GM21390 (cell line): ENCODE measurements around the gene HTR1D.

Experiments used
- ATAC-seq: cut with Tn5 transposase; IDR thresholded peaks from one replicate; pipeline ENCODE4 v1.9.1; 2021; ENCODE audit not compliant: unreplicated experiment

The HTR1D gene

DNA sequence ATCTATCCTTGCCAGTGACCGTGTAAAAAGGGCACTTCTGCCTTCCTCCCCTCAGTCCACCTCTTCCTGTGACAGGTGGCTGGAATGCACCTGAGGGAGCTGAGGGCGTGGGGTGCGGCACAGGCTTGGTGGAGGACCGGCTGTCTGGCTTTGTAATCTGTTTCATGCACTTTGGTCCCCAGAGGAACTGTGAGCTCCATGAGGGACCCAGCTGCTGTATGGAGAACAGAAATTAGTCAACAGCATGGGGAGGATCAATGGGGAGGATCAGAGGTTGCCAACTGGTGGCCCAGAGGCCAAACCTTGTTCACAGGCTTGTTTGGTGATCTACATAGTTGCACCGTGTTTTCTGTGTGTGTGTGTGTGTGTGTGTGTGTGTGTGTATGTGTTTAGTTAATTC, 29.7 kb downstream of the HTR1D start:
- no peak for ATAC-seq

DNA sequence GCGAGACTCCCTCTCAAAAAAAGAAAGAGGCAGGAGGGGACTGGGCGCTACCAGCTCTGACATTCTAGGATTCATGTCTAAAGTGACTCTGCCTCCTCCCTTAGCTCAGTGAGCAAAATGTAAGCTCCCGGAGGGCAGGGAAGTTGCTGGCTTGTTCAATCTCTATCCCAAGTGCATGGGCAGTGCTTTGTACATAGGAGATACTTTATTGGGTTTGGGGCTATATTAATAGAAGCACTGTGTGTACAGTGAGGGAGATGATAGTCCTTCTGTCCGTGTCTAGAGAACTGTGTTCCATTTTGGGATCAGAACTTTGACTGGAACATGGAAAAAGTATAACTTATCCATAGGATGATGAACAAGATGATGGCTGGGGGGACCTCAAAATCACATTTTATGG, 31.9 kb downstream of the HTR1D start:
- no peak for ATAC-seq

DNA sequence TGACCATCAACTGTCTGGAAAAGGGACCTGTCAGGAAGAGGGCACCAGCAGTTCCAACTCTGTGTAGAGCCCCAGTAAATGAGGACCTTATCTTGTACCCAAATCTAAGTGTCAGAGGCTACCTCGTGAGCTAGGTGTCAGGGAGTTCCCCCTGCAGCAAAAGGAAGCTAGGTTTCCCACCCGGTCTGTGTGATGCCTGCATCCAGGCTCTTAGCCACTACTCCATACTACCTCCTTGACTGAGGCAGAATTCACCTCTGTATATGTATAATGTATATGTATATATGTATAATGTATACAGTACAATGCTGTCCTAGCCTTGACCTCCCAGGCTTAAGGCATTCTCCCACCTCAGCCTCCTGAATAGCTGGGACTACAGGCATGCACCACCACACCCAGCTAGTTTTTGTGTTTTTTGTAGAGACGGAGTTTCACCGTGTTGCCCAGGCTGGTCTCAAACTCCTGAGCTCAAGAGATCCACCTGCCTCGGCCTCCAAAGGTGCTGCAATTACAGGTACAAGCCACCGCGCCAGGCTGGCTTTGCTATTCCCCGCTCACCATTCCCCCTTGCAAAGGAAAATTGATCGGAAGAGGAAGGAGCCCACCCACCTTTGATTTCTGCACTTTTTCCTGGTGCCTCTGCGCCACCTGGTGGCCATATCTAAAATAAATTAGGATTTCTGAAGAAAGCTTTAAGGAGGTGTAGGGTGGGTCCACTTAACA, 32.9 kb downstream of the HTR1D start:
- ATAC-seq, result no peak

DNA sequence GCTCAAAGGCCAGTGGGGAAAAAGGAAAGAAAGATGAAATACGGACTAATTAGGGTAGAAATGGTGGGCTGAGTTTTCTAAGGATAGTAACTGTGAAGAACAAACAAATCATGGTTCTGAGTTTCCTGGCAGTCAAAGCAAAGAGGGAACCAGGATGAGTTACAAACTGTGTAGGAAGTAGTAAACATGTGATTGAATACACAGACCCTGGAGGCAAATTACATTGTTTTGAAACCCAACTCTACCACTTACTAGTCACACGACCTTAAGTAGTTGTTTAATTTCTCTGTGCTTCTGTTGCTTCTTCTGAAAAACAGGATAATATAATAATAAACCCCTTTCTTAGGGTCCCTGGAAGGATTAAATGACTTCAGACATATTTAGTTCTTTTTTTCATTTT, 37.4 kb downstream of the HTR1D start:
- no peak for ATAC-seq

DNA sequence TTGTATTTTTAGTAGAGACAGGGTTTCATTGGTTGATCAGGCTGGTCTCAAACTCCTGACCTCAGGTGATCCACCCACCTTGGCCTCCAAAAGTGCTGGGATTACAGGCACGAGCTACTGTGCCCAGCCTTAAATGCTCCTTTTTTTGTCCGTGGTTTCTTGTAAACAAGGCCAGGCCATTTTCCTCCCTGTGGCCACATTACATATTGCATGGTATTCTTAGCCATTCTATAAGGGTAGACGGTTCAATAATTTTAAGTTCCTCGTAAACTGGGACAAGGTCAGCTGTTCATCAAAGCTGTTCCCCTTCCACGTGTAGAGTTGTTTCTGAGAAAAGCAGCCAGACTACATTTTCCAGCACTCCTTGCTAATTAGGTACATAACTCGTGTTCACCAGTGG, 38.4 kb downstream of the HTR1D start:
- ATAC-seq, result no peak

DNA sequence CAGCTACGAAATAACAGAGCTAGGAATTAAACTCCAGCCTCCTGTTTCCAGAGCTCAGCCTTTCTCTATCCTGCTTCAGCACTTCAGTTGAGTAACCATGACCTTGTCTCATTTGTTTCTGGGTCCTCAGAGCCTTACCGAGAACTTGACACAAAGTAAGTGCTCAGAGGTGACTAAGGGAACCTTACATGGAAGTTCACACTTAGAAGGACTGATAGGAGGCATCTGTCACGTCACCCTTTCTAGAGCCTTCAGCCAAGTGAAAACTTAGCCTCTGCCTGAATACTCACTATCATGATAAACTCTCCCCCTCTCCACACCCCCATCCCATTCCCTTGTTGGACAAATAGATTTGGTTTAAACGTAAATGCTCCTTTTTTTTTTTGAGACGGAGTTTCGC, 38.9 kb downstream of the HTR1D start:
- no peak for ATAC-seq

DNA sequence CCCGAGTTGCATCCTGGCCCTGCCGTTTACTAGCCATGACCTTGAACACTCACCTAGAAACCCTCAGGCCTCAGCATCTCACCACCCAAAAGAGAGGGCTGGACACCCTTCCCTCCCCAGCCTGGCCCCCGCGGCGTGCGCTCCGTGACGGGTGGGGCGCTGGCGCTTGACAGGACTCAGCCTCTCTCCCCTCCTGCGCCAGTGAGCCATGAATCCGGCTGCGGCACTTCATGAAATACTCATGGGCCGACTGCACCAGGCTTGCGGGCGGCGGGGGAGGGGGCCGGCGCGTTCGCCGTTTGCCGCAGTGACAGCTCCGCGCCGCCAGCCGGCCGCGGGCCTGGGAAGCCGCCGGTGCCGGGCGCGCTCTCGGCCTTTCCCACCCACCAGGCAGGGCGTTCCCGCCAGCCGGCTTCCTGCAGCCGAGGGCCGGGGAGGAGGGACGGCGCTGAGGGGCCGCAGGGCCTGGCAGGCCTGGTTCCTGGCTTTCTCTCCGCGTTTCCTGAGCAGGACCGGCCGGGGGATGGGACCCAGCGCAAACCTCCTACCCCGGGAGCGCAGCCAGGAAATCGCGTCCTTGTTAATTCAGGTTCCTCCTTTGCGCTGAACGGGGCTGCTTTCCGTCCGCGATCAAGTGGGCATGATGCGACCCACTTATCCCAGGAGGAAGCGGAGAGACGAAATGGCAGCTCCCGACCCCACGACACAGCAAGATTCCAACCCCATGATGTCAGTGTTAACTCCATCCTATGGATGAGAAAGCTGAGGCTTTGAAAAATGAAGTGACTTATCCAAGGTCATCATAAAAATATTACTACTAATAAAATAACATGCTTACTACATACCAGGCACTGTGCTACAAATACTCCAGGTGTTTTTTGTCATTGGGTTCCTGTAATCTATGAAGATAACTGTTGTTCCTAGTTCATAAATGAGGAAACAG, 39.6 kb downstream of the HTR1D start:
- ATAC-seq, result peak; percentile 77

DNA sequence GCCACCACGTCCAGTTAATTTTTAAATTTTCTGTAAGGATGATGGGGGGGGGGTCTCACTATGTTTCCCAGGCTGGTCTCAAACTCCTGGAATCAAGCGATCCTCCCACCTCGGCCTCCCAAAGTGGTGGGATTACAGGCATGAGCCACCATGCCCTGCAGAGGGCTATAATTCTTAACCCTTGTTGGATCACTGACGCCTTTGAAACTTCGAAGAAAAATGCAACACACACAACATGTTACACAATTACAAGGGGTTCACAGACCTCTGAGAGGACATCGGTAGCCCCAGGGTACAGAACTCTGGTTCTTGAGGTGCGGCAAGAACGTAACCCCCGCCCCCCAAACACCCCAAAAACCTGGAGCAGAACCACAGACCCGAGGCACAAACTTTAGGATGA, 40.3 kb downstream of the HTR1D start:
- no peak for ATAC-seq

DNA sequence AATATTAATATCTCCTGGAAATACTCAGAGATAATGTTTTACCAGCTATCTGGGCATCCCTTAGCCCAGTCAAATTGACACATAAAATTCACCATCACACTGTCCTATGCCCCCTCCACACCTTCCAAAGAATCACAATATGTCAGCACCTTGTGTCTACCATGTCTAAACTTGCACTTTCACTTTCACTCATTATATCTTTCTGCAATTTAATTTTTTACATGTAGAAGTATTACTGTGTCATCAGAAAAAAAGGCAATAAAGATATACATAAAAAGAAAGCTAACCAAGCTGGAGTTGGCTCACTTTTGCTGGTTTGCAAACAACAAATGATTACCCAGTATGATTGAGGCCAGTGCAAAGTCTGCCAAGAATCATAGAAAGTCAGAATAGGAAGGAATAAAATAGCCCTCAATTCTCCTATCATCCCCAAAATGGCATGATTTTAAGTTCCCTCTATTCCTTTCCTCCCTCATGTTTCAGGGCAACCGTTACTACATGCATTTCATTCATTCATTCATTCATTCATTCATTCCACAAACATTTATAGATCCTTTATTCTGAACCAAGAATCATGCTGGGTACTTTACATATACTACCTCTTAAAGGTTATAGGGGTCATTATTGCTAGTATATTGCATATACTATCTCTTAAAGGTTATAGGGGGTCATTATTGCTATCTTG, 42.7 kb downstream of the HTR1D start:
- no peak for ATAC-seq

DNA sequence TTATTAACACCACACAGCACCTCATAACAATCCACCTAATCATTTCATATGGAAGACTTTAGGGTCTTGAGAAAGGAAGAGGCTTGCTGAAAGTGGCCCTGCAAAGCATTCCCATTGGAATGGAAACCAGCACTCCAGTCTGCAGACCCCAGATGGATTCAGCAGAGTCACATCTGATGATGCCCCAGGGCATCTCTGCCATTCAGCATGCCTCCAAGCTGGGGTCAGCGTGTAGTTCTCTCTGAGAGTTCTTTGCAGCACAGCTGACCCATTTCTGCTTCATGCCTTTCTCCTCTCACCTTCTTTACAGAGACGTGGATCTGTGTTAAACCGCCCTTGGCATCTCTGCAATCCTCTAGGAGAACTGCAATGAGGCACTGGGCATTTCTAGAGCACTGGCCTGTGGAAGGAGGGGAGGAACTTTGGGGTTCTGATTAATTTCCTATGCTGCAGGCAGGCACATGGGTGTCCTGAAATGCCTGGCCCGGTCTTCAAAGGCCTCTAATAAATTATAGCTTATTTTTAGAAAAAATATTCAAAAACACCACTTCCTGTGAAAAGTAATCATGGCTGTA, 46.0 kb downstream of the HTR1D start:
- ATAC-seq, result no peak

DNA sequence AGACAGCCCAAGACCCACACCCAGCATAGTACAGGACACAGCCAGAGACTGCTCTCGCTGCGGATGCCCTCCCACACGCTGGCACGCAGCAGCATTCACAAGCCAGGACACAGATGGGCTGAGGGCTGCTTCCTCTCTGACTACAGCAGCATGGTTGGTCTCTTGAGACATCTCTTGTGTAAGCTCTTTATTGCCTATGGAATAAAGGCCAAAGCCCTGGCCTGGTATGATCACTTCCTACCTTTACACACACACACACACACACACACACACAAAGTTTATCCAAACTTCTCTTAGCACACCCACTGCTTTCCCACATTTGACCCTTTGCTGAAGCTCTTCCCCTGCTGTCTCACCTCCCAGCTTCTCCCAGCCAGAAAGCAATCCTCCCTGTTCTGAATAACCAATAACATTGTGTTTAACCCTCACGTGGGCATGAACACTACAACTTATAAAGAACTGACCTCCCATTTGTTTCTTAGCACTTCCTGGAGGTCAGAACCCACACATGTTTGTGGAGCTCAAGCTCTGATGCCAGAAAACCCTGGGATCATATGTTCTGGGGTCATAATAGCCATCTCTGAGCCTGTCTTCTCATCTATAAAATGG, 47.5 kb downstream of the HTR1D start:
- ATAC-seq, result no peak

DNA sequence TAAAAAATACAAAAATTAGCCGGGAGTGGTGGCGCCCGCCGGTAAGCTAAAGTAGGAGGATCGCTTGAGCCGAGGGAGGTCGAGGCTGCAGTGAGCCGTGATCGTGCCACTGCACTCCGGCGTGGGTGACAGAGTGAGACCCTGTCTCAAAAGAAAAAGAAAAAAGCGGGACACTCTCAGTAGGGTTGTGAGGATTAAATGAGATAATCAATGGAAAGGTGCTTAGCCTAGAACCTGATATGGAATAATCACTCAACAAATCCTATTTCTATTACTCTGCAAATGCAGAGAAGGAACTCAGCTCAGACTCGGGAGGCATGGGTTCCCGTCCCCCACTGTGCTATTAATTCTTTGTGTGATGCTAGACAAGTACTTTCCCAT, 48.1 kb downstream of the HTR1D start:
- no peak for ATAC-seq

DNA sequence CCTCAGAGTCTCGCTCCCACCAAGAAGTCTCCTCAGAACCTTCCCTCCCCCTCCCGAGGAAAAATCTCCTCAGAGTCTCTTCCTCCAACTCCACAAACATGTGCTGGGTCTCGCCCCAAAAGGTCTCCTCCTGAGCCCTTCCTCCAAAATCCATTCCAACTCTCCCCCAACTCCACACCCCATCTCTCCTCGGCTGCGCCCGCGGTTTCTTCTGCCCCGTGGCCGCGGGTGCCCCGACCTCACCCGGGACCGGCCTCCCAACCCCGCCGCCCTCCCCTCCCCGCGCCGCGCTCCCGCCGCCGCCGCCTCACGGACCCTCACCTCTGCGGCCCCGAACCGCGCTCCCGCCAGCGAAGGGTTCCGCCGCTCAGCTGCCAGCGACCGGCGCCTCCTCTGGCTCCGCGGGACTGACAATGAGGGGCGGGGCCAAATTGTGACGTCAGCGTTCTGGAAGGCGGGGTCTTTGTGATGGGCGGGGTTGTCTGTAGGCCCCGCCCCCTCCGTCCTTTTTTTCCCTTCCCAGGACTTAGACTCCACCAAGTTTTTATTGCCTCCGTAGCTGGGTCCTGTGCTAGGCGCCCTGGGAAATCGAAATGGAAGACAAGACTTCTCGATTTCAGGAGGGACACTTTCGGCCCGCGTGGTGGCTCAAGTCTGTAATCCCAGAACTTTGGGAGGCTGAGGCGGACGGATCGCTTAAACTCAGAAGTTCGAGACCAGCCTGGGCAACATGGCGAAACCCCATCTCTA, 48.7 kb downstream of the HTR1D start, which contains the start of gene LUZP1:
TSS of gene LUZP1 (minus strand) at position 412 of the 750 bp plus-strand sequence.
- peak; percentile 54 for ATAC-seq

DNA sequence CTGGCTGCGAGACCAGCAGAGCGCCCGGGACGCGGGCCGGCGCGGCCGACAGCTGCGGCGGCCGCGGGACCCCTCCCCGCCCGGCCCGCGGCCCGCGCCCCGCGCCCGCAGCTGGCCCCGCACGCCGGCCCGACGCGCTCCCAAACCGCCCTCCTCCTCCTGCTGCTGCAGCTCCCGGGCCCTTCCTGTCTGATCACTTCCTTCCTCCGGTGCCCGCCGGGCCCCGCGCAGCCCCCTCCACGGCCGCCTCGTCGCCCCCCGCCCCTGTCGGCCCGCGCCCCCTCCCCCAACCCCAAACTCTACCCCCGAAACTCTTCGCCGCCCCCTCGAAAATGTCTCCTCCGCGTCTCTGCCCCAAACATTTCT, 49.2 kb downstream of the HTR1D start:
- no peak for ATAC-seq

DNA sequence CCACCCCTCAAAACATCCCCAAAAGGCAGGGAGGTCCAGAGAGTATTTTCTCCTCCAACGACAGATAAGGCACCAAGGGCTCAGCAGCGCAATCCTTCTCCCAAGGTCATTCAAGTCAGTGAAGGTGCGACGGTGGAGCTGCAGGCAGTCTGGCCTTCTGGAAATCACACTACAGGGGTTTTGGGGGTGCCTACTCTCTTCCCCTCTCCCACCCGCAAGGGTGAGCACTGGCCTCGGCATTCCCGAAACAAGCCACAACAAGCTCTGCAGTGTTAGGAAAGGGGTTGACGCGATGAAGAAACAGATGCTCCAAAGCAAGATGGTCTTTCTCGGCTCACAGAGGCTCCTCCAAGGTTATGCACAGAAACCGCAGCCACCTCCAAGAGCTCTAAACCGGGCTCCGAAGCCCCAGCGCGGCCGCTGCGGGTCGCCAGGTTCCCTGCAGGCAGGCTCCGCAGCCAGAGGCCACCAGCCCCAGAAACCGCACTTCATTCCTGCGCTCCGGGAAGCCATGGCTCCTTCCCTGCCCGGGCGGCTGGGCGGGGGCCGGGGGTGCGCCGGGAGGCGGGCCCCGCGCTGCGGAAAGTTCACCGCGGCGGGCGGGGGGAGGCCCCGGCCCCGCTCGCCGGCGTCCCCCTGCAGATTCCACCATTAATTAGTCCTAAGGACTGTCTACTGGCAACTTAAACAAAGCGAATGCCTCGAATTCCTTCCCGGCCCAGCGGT, 49.8 kb downstream of the HTR1D start:
- ATAC-seq, result no peak

DNA sequence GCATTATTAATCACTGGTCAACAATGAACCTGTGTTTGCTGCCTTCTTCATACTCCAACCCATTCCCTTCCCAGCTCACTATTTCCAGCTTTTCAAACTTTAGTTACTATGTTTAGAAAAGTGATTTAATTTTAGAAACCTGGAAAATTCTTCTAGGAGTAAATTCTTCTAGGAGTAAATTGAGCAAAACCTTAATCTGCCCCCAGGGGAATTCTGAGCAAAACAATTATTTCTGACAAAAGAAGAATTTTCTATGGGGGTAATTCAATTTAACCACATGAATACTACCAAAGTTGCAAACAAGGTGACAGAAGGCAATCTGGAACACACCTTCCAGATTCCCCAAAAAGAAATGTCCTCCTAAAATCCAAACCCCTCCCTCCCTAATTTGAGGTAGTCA, 50.4 kb downstream of the HTR1D start:
- ATAC-seq, result no peak

DNA sequence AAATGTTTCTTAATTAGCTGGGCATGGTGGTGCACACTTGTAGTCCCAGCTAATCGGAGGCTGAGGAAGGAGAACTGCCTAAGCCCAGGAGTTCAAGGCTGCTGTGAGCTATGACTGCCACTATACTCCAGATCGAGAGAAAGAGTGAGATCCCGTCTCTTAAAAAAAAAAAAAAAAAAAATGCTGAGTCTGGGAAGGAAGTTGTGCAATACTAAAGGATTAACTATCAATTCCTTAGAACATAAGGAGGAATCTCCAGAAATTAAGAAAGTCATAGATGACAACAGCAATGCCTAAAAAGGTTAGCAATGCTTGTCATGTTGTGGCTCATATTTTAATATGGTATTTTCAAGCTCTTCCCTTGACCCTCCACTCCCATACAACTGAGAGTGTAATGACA, 53.9 kb downstream of the HTR1D start:
- ATAC-seq, result no peak

DNA sequence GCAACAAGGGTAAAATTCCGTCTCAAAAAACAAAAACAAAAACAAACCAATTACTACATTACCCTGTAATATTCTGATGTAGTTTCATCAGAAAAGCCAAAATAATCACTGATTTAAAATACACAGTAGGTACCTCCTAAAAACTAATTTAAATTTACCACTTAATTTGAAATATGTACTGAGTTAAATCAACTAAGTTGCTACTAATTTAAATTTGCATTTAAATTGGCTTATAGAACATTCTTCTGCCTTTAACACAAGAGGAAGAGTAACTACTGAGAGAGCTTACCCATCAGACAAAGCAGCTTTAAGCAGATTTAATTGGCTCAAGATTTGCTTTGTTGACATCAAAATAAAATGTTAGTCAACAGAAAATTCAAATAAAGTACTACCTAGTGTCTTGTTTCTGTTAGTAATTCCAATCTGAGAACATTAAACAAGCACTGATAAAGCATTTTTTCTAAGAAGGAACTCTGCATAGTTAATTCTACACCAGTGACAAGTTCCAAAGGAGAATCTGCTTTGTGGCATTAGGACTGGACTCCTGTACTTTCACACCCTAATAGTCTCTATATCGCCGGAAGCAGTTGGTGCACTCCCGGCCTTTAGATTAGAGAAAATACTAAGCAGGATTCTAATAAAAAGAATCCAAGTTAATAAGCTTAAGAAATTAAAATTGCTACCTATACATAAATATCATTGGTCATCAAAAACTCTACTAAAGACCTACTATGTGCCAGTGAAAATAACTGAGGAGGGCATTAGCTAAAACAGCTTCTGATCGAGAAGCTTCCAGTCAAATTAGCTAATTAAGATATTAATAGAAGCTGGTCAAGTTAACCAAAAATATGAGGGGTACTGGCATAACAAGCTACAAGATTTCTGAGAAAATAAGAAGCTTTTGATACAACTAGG, 57.1 kb downstream of the HTR1D start:
- no peak for ATAC-seq

DNA sequence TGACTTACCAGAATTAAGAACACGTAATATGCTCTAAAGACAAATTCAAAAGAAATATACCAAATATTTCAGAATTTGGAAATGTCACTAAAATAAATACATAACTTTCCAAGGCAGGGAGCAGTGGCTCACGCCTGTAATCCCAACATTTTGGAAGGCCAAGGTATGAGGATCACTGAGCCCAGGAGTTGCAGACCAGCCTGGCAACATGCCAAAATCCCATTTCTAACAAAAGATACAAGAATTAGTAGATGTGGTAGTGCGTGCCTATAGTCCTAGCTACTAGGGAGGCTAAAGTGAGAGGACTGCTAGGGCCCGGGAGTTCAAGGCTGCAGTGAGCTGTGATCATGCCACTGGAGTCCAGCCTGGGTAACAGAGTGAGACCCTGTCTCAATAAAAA, 60.4 kb downstream of the HTR1D start:
- ATAC-seq, result no peak
